WTC11 (cell line): ENCODE data around the gene BAIAP2L2. TPM values are rescaled to one million over a fixed set of nuclear protein-coding genes. Genes with fewer than 3 reads are reported as not detected.
A peak's percentile ranks its signal among the peaks of the same experiment; 100 is the strongest.
"Not testable (repeated sequence)": the region's sequence is repeated elsewhere in the genome, so short reads cannot be mapped to it uniquely, and the experiment has no call there.

Source experiments
- ATAC-seq: fragments of 200-7000 bp; cut with Tn5 transposase; 2 replicates; pipeline ENCODE4 v1.10.0; 2021; ENCODE audit warnings: mild to moderate bottlenecking, moderate library complexity
- CTCF ChIA-PET: fragments of 300-600 bp; sonication (Branson Sonifier 250); formaldehyde crosslinking; loops from one replicate; lab custom pipeline; 2021; ENCODE audit warnings: antibody characterized with exemption; lab: Charles Lee
- POLR2A ChIA-PET: fragments of 350-600 bp; sonication (Branson Sonifier 250); formaldehyde crosslinking; loops from one replicate; lab custom pipeline; 2021; ENCODE audit warnings: antibody characterized with exemption; lab: Charles Lee
- DNase-seq: peaks from one replicate; pipeline ENCODE4 v3.0.0; 2021; ENCODE audit warnings: low spot score
- H3K27ac Mint-ChIP-seq: 2 replicates; pipeline ENCODE4 v1.8.0; 2021; ENCODE audit warnings: mixed read lengths
- H3K27me3 Mint-ChIP-seq: 2 replicates; pipeline ENCODE4 v1.8.0; 2021; ENCODE audit warnings: low read depth, mild to moderate bottlenecking, moderate library complexity, mixed read lengths
- H3K36me3 Mint-ChIP-seq: 2 replicates; pipeline ENCODE4 v1.8.0; 2021; ENCODE audit warnings: mixed read lengths
- H3K4me1 Mint-ChIP-seq: 2 replicates; pipeline ENCODE4 v1.8.0; 2022; ENCODE audit warnings: mixed read lengths
- H3K4me3 Mint-ChIP-seq: 2 replicates; pipeline ENCODE4 v1.8.0; 2021; ENCODE audit warnings: mild to moderate bottlenecking, moderate library complexity, mixed read lengths
- H3K9me3 Mint-ChIP-seq: 2 replicates; pipeline ENCODE4 v1.8.0; 2021; ENCODE audit warnings: mixed read lengths
- ATF6 ChIP-seq: sonication (generic); formaldehyde crosslinking; IDR thresholded peaks from 2 replicates; pipeline ENCODE4 v1.8.1; 2023; ENCODE audit warnings: mild to moderate bottlenecking, missing genetic modification reagents
- GRHL2 ChIP-seq: fragments of 250-450 bp; sonication (Bioruptor Pico); IDR thresholded peaks from 2 replicates; pipeline ENCODE4 v1.8.0; 2022; ENCODE audit warnings: mild to moderate bottlenecking, moderate library complexity; ENCODE audit not compliant: insufficient replicate concordance, severe bottlenecking
- GTF2I ChIP-seq: fragments of 250-450 bp; sonication (Bioruptor Pico); conservative IDR thresholded peaks from 2 replicates; pipeline ENCODE4 v1.4.0; 2021; ENCODE audit warnings: mild to moderate bottlenecking
- JUN ChIP-seq: sonication (generic); formaldehyde crosslinking; IDR thresholded peaks from 2 replicates; pipeline ENCODE4 v1.8.0; 2023; ENCODE audit warnings: mild to moderate bottlenecking, missing genetic modification reagents
- MAX ChIP-seq: sonication (generic); formaldehyde crosslinking; IDR thresholded peaks from 2 replicates; pipeline ENCODE4 v1.8.0; 2022; ENCODE audit warnings: mild to moderate bottlenecking, missing genetic modification reagents
- NFYB ChIP-seq: sonication (generic); formaldehyde crosslinking; conservative IDR thresholded peaks from 2 replicates; pipeline ENCODE4 v1.8.0; 2022; ENCODE audit warnings: low read depth, missing genetic modification reagents
- SP1 ChIP-seq: sonication (generic); formaldehyde crosslinking; conservative IDR thresholded peaks from 2 replicates; pipeline ENCODE4 v1.8.1; 2022; ENCODE audit warnings: missing genetic modification reagents
- ZBTB43 ChIP-seq: sonication (generic); formaldehyde crosslinking; IDR thresholded peaks from 2 replicates; pipeline ENCODE4 v1.8.1; 2023; ENCODE audit warnings: mild to moderate bottlenecking, missing genetic modification reagents
- ZMAT4 ChIP-seq: fragments of 250-450 bp; sonication (Bioruptor Pico); IDR thresholded peaks from 2 replicates; pipeline ENCODE4 v1.9.0; 2021; ENCODE audit warnings: mild to moderate bottlenecking
- ZNF121 ChIP-seq: sonication (generic); formaldehyde crosslinking; IDR thresholded peaks from 2 replicates; pipeline ENCODE4 v1.8.0; 2023; ENCODE audit warnings: missing genetic modification reagents
- total RNA-seq: library from RNA; stranded (reverse); gene quantifications from 3 replicates; pipeline ENCODE4 v1.2.3, GENCODE V29; 2021
- TF ChIP-seq, protein P1 (sequence below): sonication (generic); formaldehyde crosslinking; IDR thresholded peaks from 2 replicates; pipeline ENCODE4 v1.8.1; 2022; ENCODE audit warnings: missing genetic modification reagents, borderline replicate concordance
- TF ChIP-seq, protein P2 (sequence below): sonication (generic); formaldehyde crosslinking; IDR thresholded peaks from 2 replicates; pipeline ENCODE4 v1.8.0; 2022; ENCODE audit warnings: missing genetic modification reagents
- TF ChIP-seq, protein P3 (sequence below): fragments of 250-450 bp; sonication (Bioruptor Pico); IDR thresholded peaks from 2 replicates; pipeline ENCODE4 v1.9.0; 2021; ENCODE audit warnings: mild to moderate bottlenecking
- TF ChIP-seq, protein P4 (sequence below): sonication (generic); formaldehyde crosslinking; IDR thresholded peaks from 2 replicates; pipeline ENCODE4 v1.8.1; 2023; ENCODE audit warnings: mild to moderate bottlenecking, missing genetic modification reagents, borderline replicate concordance

Gene BAIAP2L2
- total RNA-seq, 1 experiment from 2014 or later, result 3.0 TPM

DNA sequence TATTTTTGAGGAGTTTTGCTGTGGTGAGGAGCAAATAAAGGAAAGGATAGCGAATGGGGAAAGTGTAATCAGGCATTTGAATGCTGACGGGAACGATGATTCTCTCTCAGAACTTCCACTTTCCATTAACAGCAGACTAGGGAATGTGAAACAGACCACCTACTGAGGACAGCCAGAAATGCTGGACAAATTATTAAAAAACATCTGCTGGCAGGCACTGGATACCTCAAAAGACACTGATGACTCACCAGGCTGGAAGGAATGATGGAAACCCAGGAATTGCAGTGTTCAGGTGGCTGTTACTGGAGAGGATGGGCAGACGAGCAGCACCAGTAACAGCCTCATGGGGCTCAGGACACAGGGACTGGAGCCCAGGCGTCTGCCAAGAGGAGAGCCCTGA is 37.8 kb upstream of the BAIAP2L2 start:
- no peaks in the 10 kb centered on the region for H3K27me3 Mint-ChIP-seq
- POLR2A ChIA-PET, result no interaction called here
- H3K36me3 Mint-ChIP-seq, result peaks cover 2% of the 10 kb centered on the region; the same call in 1 of the 2 replicates
- DNase-seq (no peak), ATAC-seq (no peak; the same call in 1 of the 2 replicates)
- TF ChIP-seq, protein P1, sequence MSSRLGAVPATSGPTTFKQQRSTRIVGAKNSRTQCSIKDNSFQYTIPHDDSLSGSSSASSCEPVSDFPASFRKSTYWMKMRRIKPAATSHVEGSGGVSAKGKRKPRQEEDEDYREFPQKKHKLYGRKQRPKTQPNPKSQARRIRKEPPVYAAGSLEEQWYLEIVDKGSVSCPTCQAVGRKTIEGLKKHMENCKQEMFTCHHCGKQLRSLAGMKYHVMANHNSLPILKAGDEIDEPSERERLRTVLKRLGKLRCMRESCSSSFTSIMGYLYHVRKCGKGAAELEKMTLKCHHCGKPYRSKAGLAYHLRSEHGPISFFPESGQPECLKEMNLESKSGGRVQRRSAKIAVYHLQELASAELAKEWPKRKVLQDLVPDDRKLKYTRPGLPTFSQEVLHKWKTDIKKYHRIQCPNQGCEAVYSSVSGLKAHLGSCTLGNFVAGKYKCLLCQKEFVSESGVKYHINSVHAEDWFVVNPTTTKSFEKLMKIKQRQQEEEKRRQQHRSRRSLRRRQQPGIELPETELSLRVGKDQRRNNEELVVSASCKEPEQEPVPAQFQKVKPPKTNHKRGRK (CRISPR knock-in tag), result no peak
- TF ChIP-seq ZBTB43 (no peak), JUN (CRISPR knock-in tag) (no peak), SP1 (CRISPR knock-in tag) (no peak), GRHL2 (CRISPR knock-in tag) (no peak)
- TF ChIP-seq, protein P2, sequence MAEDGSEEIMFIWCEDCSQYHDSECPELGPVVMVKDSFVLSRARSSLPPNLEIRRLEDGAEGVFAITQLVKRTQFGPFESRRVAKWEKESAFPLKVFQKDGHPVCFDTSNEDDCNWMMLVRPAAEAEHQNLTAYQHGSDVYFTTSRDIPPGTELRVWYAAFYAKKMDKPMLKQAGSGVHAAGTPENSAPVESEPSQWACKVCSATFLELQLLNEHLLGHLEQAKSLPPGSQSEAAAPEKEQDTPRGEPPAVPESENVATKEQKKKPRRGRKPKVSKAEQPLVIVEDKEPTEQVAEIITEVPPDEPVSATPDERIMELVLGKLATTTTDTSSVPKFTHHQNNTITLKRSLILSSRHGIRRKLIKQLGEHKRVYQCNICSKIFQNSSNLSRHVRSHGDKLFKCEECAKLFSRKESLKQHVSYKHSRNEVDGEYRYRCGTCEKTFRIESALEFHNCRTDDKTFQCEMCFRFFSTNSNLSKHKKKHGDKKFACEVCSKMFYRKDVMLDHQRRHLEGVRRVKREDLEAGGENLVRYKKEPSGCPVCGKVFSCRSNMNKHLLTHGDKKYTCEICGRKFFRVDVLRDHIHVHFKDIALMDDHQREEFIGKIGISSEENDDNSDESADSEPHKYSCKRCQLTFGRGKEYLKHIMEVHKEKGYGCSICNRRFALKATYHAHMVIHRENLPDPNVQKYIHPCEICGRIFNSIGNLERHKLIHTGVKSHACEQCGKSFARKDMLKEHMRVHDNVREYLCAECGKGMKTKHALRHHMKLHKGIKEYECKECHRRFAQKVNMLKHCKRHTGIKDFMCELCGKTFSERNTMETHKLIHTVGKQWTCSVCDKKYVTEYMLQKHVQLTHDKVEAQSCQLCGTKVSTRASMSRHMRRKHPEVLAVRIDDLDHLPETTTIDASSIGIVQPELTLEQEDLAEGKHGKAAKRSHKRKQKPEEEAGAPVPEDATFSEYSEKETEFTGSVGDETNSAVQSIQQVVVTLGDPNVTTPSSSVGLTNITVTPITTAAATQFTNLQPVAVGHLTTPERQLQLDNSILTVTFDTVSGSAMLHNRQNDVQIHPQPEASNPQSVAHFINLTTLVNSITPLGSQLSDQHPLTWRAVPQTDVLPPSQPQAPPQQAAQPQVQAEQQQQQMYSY, result peak; percentile 67; the same call in 1 of the 2 replicates
- peaks cover 9% of the 10 kb centered on the region for H3K4me1 Mint-ChIP-seq
- no peaks in the 10 kb centered on the region for H3K9me3 Mint-ChIP-seq
- no peak overlapping the region for H3K4me3 Mint-ChIP-seq
- peak overlapping the region; percentile 26; the same call in 1 of the 2 replicates for H3K27ac Mint-ChIP-seq
- CTCF ChIA-PET, result no interaction called here

DNA sequence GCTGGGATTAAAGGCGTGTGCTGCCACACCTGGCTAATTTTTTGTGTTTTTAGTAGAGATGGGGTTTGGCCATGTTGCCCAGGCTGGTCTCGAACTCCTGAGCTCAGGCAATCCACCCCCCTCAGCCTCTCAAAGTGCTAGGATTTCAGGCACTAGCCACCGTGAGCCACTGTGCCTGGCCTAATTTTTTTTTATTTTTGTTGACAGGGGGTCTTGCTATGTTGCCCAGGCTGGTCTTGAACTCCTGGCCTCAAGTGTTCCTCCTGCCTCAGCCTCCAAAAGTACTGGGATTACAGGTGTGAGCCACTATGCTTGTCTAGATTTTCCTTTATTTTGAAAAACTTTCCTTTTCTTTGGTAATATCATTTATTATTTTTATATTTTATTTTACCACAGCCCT is 35.7 kb upstream of the BAIAP2L2 start:
- not testable (repeated sequence) for H3K4me3 Mint-ChIP-seq, H3K9me3 Mint-ChIP-seq, H3K4me1 Mint-ChIP-seq, DNase-seq, H3K36me3 Mint-ChIP-seq, H3K27ac Mint-ChIP-seq, ATAC-seq, H3K27me3 Mint-ChIP-seq
- TF ChIP-seq ZNF121 (CRISPR knock-in tag), result peak; percentile 70; the same call in 1 of the 2 replicates
- TF ChIP-seq GTF2I (CRISPR knock-in tag), result peak; percentile 67; the same call in 1 of the 2 replicates
- ChIA-PET POLR2A (interaction anchor here (0.6 to 0.7 kb wide), 2 partner anchors 34 to 89 kb away, joined by 3 to 4 read pairs; partner anchors contain the start of gene PICK1), CTCF (interaction anchor here (1.4 to 5.7 kb wide), 6 partner anchors 22 to 94 kb away, joined by 4 to 46 read pairs (median 20); partner anchors contain the start of gene BAIAP2L2)

- Mint-ChIP-seq H3K9me3 (no peaks in the 10 kb centered on the region), H3K27ac (no peak overlapping the region), H3K27me3 (no peaks in the 10 kb centered on the region), H3K4me1 (peaks cover 9% of the 10 kb centered on the region), H3K4me3 (no peak overlapping the region), H3K36me3 (peaks cover 2% of the 10 kb centered on the region)
- ChIA-PET CTCF (interaction anchor here (0.6 to 5.7 kb wide), 13 partner anchors 20 to 141 kb away, joined by 3 to 46 read pairs (median 6); partner anchors contain the start of genes BAIAP2L2 and PICK1), POLR2A (interaction anchor here (1.7 kb wide), 1 partner anchor 71 kb away, joined by 3 read pairs; no protein-coding TSS in a partner anchor)
- ATAC-seq (peak; percentile 63), DNase-seq (no peak)
- TF ChIP-seq NFYB, result no peak
- TF ChIP-seq MAX (CRISPR knock-in tag), result no peak
- TF ChIP-seq ZMAT4, result no peak
- TF ChIP-seq, protein P3, sequence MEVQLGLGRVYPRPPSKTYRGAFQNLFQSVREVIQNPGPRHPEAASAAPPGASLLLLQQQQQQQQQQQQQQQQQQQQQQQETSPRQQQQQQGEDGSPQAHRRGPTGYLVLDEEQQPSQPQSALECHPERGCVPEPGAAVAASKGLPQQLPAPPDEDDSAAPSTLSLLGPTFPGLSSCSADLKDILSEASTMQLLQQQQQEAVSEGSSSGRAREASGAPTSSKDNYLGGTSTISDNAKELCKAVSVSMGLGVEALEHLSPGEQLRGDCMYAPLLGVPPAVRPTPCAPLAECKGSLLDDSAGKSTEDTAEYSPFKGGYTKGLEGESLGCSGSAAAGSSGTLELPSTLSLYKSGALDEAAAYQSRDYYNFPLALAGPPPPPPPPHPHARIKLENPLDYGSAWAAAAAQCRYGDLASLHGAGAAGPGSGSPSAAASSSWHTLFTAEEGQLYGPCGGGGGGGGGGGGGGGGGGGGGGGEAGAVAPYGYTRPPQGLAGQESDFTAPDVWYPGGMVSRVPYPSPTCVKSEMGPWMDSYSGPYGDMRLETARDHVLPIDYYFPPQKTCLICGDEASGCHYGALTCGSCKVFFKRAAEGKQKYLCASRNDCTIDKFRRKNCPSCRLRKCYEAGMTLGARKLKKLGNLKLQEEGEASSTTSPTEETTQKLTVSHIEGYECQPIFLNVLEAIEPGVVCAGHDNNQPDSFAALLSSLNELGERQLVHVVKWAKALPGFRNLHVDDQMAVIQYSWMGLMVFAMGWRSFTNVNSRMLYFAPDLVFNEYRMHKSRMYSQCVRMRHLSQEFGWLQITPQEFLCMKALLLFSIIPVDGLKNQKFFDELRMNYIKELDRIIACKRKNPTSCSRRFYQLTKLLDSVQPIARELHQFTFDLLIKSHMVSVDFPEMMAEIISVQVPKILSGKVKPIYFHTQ, result no peak
- no peak for TF ChIP-seq ATF6 (CRISPR knock-in tag)
- TF ChIP-seq, protein P4, sequence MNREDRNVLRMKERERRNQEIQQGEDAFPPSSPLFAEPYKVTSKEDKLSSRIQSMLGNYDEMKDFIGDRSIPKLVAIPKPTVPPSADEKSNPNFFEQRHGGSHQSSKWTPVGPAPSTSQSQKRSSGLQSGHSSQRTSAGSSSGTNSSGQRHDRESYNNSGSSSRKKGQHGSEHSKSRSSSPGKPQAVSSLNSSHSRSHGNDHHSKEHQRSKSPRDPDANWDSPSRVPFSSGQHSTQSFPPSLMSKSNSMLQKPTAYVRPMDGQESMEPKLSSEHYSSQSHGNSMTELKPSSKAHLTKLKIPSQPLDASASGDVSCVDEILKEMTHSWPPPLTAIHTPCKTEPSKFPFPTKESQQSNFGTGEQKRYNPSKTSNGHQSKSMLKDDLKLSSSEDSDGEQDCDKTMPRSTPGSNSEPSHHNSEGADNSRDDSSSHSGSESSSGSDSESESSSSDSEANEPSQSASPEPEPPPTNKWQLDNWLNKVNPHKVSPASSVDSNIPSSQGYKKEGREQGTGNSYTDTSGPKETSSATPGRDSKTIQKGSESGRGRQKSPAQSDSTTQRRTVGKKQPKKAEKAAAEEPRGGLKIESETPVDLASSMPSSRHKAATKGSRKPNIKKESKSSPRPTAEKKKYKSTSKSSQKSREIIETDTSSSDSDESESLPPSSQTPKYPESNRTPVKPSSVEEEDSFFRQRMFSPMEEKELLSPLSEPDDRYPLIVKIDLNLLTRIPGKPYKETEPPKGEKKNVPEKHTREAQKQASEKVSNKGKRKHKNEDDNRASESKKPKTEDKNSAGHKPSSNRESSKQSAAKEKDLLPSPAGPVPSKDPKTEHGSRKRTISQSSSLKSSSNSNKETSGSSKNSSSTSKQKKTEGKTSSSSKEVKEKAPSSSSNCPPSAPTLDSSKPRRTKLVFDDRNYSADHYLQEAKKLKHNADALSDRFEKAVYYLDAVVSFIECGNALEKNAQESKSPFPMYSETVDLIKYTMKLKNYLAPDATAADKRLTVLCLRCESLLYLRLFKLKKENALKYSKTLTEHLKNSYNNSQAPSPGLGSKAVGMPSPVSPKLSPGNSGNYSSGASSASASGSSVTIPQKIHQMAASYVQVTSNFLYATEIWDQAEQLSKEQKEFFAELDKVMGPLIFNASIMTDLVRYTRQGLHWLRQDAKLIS (CRISPR knock-in tag), result no peak
Observed at GRCh38 chr22:38144025-38144405, 33.5 kb upstream of the BAIAP2L2 start.
